Common myeloid progenitor, CD34-positive (primary cell): ENCODE results near the gene INPP5B.

ENCODE experiments used
- CTCF ChIA-PET: fragments of 350-600 bp; sonication (Branson Sonifier 250); formaldehyde crosslinking; loops from one replicate; lab custom pipeline; 2021; ENCODE audit warnings: antibody characterized with exemption; lab: Charles Lee
- POLR2A ChIA-PET: fragments of 350-600 bp; sonication (Branson Sonifier 250); formaldehyde crosslinking; loops from one replicate; lab custom pipeline; 2021; ENCODE audit warnings: antibody characterized with exemption; lab: Charles Lee
- DNase-seq, 3 donors: peaks; one replicate each; pipeline versions ENCODE4 v3.0.0 to v3.0.0-alpha.2; 2013
- H3K27ac ChIP-seq, 2 experiments: 1 replicate in 1 of 2; 2 replicates in 1 of 2; pipeline ENCODE4 v1.7.0; 2013; ENCODE audit warnings: inconsistent platforms in 2 of 2, low read length in 2 of 2, mild to moderate bottlenecking in 2 of 2, low read depth in 1 of 2, moderate library complexity in 1 of 2; ENCODE audit not compliant: severe bottlenecking in 2 of 2, insufficient read depth in 1 of 2, poor library complexity in 1 of 2
- H3K27me3 ChIP-seq, 5 experiments: replicated peaks in 2 of 5; 1 replicate in 3 of 5; 2 replicates in 2 of 5; pipeline versions ENCODE4 v1.6.1 to v1.7.0; 2013; ENCODE audit warnings: low read length in 4 of 5, mild to moderate bottlenecking in 2 of 5, moderate library complexity in 2 of 5, inconsistent platforms in 1 of 5; ENCODE audit not compliant: insufficient read depth in 5 of 5, control insufficient read depth in 4 of 5
- H3K36me3 ChIP-seq, 4 experiments: 1 replicate in 2 of 4; 2 replicates in 2 of 4; pipeline versions ENCODE4 v1.6.1 to v1.7.0; 2013; ENCODE audit warnings: low read length in 3 of 4, control low read depth in 1 of 4, mild to moderate bottlenecking in 1 of 4; ENCODE audit not compliant: control insufficient read depth in 4 of 4, insufficient read depth in 4 of 4
- H3K4me1 ChIP-seq, 4 experiments: 1 replicate in 3 of 4; 2 replicates in 1 of 4; pipeline versions ENCODE4 v1.6.1 to v1.7.1; 2013; ENCODE audit warnings: low read length in 3 of 4, mild to moderate bottlenecking in 3 of 4, control low read depth in 1 of 4, inconsistent platforms in 1 of 4, moderate library complexity in 1 of 4; ENCODE audit not compliant: control insufficient read depth in 4 of 4, insufficient read depth in 4 of 4; ENCODE audit errors: control extremely low read depth in 1 of 4
- H3K4me3 ChIP-seq, 7 experiments: 1 replicate in 4 of 7; 2 replicates in 3 of 7; pipeline versions ENCODE4 v1.5.1 to v1.7.0; 2013; ENCODE audit warnings: mild to moderate bottlenecking in 7 of 7, low read length in 6 of 7, moderate library complexity in 6 of 7, inconsistent platforms in 2 of 7, low read depth in 2 of 7, control low read depth in 1 of 7; ENCODE audit not compliant: insufficient read depth in 4 of 7, control insufficient read depth in 1 of 7; ENCODE audit errors: extremely low read depth in 1 of 7
- H3K9me3 ChIP-seq, 5 experiments: 1 replicate in 4 of 5; 2 replicates in 1 of 5; pipeline versions ENCODE4 v1.6.1 to v1.7.1; 2013; ENCODE audit warnings: low read length in 4 of 5, mild to moderate bottlenecking in 2 of 5, inconsistent platforms in 1 of 5, low read depth in 1 of 5, moderate library complexity in 1 of 5; ENCODE audit not compliant: control insufficient read depth in 4 of 5, insufficient read depth in 2 of 5; ENCODE audit errors: control extremely low read depth in 1 of 5
- WGBS: methylation state at CpG from one replicate; pipeline ENCODE4 v1.1.5; 2013; ENCODE audit not compliant: insufficient coverage; 5-methylcytosine and 5-hydroxymethylcytosine counted together

Gene INPP5B

DNA sequence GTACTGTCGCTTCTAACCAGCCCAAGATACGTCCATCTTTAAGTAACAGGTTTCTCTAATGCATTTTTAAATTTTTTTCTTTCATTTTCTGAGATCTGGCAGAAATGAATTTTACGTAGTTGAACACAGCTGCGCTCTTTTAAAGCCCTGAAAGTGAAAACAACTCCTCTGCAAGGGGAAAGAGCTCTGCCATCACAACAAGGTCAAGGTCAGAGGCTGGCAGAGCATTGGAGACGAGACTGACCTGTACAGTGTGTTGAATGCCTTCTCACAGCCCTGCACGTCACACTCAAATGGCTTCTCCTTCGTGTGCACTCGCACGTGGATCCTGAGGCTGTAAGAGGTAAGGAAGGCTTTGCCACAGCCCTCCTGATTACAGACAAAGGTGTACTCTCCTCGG is 107.2 kb downstream of the INPP5B start:
- POLR2A ChIA-PET = no interaction called here

GRCh38 chr1:37836788-37837187 is 110.1 kb downstream of the INPP5B start:
- Histone ChIP-seq H3K4me3 (no peak overlapping the region), H3K36me3 (peaks cover 16 to 71% (median 48%) of the 10 kb centered on the region in 4 experiments), H3K4me1 (no peaks in the 10 kb centered on the region), H3K27ac (no peak overlapping the region), H3K9me3 (no peaks in the 10 kb centered on the region), H3K27me3 (no peaks in the 10 kb centered on the region)
- ChIA-PET CTCF (interaction anchor here (1.0 to 1.3 kb wide), 2 partner anchors 20 to 29 kb away, joined by 3 to 4 read pairs; partner anchors contain the start of genes C1orf122 and YRDC), POLR2A (no interaction called here)
- no peak for DNase-seq
- 0% methylated on average over 1 of the region's 3 CpGs for WGBS

More for the DNA sequence above, 107.2 kb downstream of the INPP5B start:
- CTCF ChIA-PET = interaction anchor here (0.7 to 3.5 kb wide), 3 partner anchors 11 to 20 kb away, joined by 3 to 10 read pairs (median 3); partner anchors contain the start of gene MTF1
- 96% methylated on average over 10 of the region's 10 CpGs for WGBS
- no peak overlapping the region for H3K4me3 ChIP-seq
- H3K36me3 ChIP-seq = peaks cover 9 to 56% (median 34%) of the 10 kb centered on the region in 4 experiments
- DNase-seq = no peak
- no peak overlapping the region for H3K27ac ChIP-seq
- H3K9me3 ChIP-seq = no peaks in the 10 kb centered on the region
- no peaks in the 10 kb centered on the region for H3K27me3 ChIP-seq
- H3K4me1 ChIP-seq = peaks cover 0 to 4% (median 0%) of the 10 kb centered on the region in 4 experiments

DNA sequence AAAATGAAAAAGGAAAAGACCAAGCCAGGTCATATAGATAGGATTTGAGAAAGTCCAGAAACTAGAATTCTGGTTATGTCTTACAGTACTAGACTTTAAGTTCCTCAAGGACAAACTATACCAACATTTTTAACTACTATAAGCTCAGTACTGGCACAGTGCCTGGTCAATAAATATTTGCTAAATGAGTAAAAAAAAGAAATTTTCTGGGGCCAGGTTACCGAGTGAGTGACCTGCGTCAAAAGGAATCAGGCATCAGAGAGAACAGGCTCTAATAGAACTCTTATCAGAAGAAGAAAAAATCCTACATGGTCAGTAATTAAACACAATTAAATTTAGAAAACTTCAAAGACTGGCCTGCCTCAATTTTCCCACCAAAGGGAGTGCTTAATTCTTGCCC is 115.0 kb downstream of the INPP5B start:
- no CpG with 5 or more reads among the region's 2 CpGs for WGBS
- Histone ChIP-seq H3K36me3 (peaks cover 23 to 63% (median 36%) of the 10 kb centered on the region in 4 experiments), H3K4me1 (no peaks in the 10 kb centered on the region), H3K4me3 (no peak overlapping the region), H3K27ac (no peak overlapping the region), H3K27me3 (no peaks in the 10 kb centered on the region), H3K9me3 (no peaks in the 10 kb centered on the region)
- ChIA-PET CTCF (interaction anchor here (1.5 to 1.6 kb wide), 2 partner anchors 9 to 28 kb away, joined by 3 to 4 read pairs; no protein-coding TSS in a partner anchor), POLR2A (no interaction called here)
- no peak for DNase-seq

DNA sequence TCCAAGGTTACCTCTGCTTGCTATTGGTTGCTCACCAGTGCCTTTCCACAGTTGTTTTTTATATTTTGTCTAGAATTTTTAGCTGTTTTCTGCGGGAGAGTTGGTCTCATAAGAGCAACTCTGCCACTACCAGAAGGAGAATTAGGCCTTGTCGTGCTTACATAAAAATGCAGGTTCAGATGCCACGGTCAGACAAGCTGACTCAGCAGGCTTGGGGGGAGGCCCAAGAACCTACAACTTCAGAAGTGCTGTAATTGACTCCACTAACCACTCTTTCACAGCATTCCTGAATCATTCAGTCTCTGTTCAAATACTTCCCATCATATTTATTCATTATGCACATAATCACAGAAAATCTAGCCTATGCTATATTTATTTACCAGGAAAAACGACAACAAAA is 115.7 kb downstream of the INPP5B start:
- ChIA-PET POLR2A (no interaction called here), CTCF (interaction anchor here (1.5 to 1.6 kb wide), 2 partner anchors 8 to 29 kb away, joined by 3 to 4 read pairs; no protein-coding TSS in a partner anchor)
- peaks cover 23 to 63% (median 40%) of the 10 kb centered on the region in 4 experiments for H3K36me3 ChIP-seq

DNA sequence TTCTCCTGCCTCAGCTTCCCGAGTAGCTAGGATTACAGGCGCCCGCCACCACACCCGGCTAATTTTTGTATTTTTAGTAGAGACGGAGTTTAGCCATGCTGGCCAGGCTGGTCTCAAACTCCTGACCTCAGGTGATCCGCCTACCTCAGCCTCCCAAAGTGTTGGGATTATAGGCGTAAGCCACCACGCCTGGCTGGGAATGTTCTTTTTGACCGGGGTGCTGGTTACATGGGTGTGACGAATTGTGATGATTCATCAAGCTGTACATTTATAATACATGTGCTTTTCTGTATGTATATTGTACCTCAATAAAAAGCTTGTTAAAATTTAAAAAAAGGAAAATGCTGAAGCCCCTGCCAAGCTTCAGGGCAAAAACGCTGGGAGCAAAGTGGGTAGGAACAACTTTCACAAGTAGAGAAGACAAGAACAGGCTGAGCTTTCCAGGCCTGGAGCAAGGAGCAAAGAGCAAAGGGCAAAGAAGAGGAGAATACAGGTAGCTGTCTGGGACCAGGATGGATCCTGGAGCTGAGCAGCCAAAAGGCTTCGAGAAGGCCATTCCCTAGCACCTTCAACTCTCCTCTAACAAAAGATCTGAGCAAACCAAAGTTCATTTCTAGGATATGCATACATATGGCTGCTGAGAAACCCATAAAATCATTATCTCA is 118.3 kb downstream of the INPP5B start:
- no peak for DNase-seq
- peaks cover 15 to 48% (median 30%) of the 10 kb centered on the region in 4 experiments for H3K36me3 ChIP-seq
- WGBS = 81% methylated on average over 6 of the region's 12 CpGs
- ChIA-PET CTCF (interaction anchor here (1.1 to 1.6 kb wide), 2 partner anchors 9 to 16 kb away, joined by 3 read pairs; no protein-coding TSS in a partner anchor), POLR2A (interaction anchor here (0.6 kb wide), 2 partner anchors 522 to 1505 kb away, joined by 3 read pairs; no protein-coding TSS in a partner anchor)
- no peaks in the 10 kb centered on the region for H3K9me3 ChIP-seq
- H3K27ac ChIP-seq = no peak overlapping the region
- H3K4me3 ChIP-seq = no peak overlapping the region
- no peaks in the 10 kb centered on the region for H3K27me3 ChIP-seq
- no peaks in the 10 kb centered on the region for H3K4me1 ChIP-seq

More for the DNA sequence above, 115.7 kb downstream of the INPP5B start:
- H3K27ac ChIP-seq = no peak overlapping the region
- DNase-seq = no peak
- no peak overlapping the region for H3K4me3 ChIP-seq
- H3K27me3 ChIP-seq = no peaks in the 10 kb centered on the region
- 100% methylated on average over 4 of the region's 4 CpGs for WGBS
- H3K9me3 ChIP-seq = no peaks in the 10 kb centered on the region
- H3K4me1 ChIP-seq = no peaks in the 10 kb centered on the region

DNA sequence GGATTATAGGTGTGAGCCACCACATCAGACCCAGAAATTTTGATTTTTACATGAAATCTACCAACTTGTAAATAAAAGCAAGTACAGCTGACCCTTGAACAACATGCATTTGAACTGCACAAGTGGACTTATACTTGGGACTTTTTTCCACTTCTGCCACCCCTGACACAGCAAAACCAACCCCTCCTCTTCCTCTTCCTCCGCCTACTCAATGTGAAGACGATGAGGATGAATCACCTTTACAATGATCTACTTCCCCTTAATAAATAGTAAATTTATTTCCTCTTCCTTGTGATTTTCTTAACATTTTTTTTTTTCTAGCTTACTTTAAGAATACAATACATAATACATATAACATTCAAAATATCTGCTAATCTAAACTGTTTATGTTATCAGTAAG is 121.3 kb downstream of the INPP5B start:
- DNase-seq = peak in 1 of 3 donors; percentile 9
- CTCF ChIA-PET = no interaction called here
- no CpG with 5 or more reads among the region's 2 CpGs for WGBS

DNA sequence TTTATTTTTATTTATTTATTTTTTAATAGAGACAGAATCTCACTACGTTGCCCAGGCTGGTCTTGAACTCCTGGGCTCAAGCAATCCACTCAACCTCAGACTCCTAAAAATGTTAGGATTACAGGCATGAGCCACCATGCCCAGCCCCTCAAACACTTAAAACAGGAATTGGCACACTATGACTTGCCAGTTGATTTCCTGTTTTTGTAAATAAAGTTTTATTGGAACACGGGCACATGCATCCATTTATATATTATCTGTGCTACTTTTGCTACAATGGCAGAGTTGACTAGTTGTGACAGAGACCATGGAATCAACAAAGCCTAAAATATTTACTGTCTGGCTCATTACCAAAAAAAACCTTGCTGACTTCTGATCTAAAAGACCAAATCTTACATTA is 122.9 kb downstream of the INPP5B start:
- no CpG with 5 or more reads among the region's 2 CpGs for WGBS
- no peak overlapping the region for H3K27ac ChIP-seq
- H3K27me3 ChIP-seq = no peaks in the 10 kb centered on the region
- peaks cover 4 to 53% (median 44%) of the 10 kb centered on the region in 4 experiments for H3K36me3 ChIP-seq
- CTCF ChIA-PET = no interaction called here
- POLR2A ChIA-PET = no interaction called here
- H3K4me3 ChIP-seq = no peak overlapping the region
- no peaks in the 10 kb centered on the region for H3K4me1 ChIP-seq
- H3K9me3 ChIP-seq = no peaks in the 10 kb centered on the region
- DNase-seq = no peak

More for the DNA sequence above, 121.3 kb downstream of the INPP5B start:
- Histone ChIP-seq H3K36me3 (peaks cover 6 to 49% (median 41%) of the 10 kb centered on the region in 4 experiments), H3K4me3 (no peak overlapping the region), H3K9me3 (no peaks in the 10 kb centered on the region), H3K27ac (no peak overlapping the region), H3K27me3 (no peaks in the 10 kb centered on the region), H3K4me1 (no peaks in the 10 kb centered on the region)
- POLR2A ChIA-PET = no interaction called here
